Ascending aorta (tissue), 2 donors: ENCODE measurements around the gene DDX31. TPM values are rescaled to one million over a fixed set of nuclear protein-coding genes. Genes with fewer than 3 reads are reported as not detected.

ENCODE experiments used
- DNase-seq, 2 donors: peaks; one replicate each; pipeline ENCODE4 v3.0.0-alpha.2; 2019; ENCODE audit warnings: low spot score in 2 of 2
- H3K27ac ChIP-seq, 2 donors: fragments of 200-600 bp; sonication (generic); one replicate each; pipeline ENCODE4 v1.5.1; 2016 to 2017; ENCODE audit warnings: mild to moderate bottlenecking in 1 of 2
- H3K27me3 ChIP-seq: fragments of 200-600 bp; sonication (generic); one replicate; pipeline ENCODE4 v1.5.1; 2017
- H3K36me3 ChIP-seq, 2 donors: fragments of 200-600 bp; sonication (generic); one replicate each; pipeline ENCODE4 v1.5.1; 2016
- H3K4me1 ChIP-seq, 2 donors: fragments of 200-600 bp; sonication (generic); one replicate each; pipeline ENCODE4 v1.5.1; 2016 to 2017; ENCODE audit warnings: mild to moderate bottlenecking in 1 of 2
- H3K4me3 ChIP-seq, 2 donors: fragments of 200-600 bp; sonication (generic); one replicate each; pipeline ENCODE4 v1.5.1; 2016 to 2017; ENCODE audit warnings: mild to moderate bottlenecking in 1 of 2
- H3K9me3 ChIP-seq, 2 donors: fragments of 200-600 bp; sonication (generic); one replicate each; pipeline ENCODE4 v1.5.1; 2016
- CTCF ChIP-seq, 3 experiments: fragments of 200-600 bp in 2 of 3; fragments of 450-650 bp in 1 of 3; sonication (generic) in 2 of 3; IDR thresholded peaks; one replicate each; pipeline ENCODE4 v1.5.1; 2016 to 2019; ENCODE audit warnings: antibody characterized with exemption in 3 of 3, mild to moderate bottlenecking in 1 of 3, moderate library complexity in 1 of 3
- intact Hi-C: fragments of 100-400 bp; cut with DNase I; formaldehyde crosslinking; loops from one replicate; pipeline ENCODE4 v1.15.1; 2023
- total RNA-seq: library from RNA; depleted of rRNA; stranded (reverse); fragments of >200 nt; gene quantifications from one replicate; pipeline ENCODE4 v1.1.0, GENCODE V29; 2016

The DDX31 gene
- total RNA-seq, 1 donor from 2014 or later = 20.4 TPM

- H3K9me3 ChIP-seq = no peaks in the 10 kb centered on the region
- intact Hi-C loops = no loop called here
- no peak for TF ChIP-seq CTCF (IDR thresholded peaks at IDR 0.05)
- H3K27me3 ChIP-seq = no peaks in the 10 kb centered on the region
- peaks cover 24 to 36% of the 10 kb centered on the region in 2 donors for H3K36me3 ChIP-seq
- no peak overlapping the region for H3K4me3 ChIP-seq
- DNase-seq = no peak
- no peaks in the 10 kb centered on the region for H3K4me1 ChIP-seq
- no peak overlapping the region for H3K27ac ChIP-seq
Measured at GRCh38 chr9:132662152-132662945, 7.4 kb downstream of the DDX31 start.

GRCh38 chr9:132656299-132656698 is 13.5 kb downstream of the DDX31 start:
- no peaks in the 10 kb centered on the region for H3K9me3 ChIP-seq
- intact Hi-C loops = no loop called here
- no peaks in the 10 kb centered on the region for H3K27me3 ChIP-seq
- no peak overlapping the region for H3K27ac ChIP-seq
- no peak overlapping the region for H3K4me3 ChIP-seq
- no peaks in the 10 kb centered on the region for H3K4me1 ChIP-seq
- TF ChIP-seq CTCF (IDR thresholded peaks at IDR 0.05) = no peak
- DNase-seq = no peak
- peaks cover 28 to 56% of the 10 kb centered on the region in 2 donors for H3K36me3 ChIP-seq

- no peaks in the 10 kb centered on the region for H3K27me3 ChIP-seq
- no peak overlapping the region for H3K4me3 ChIP-seq
- H3K4me1 ChIP-seq = no peaks in the 10 kb centered on the region
- DNase-seq = no peak
- no peak overlapping the region for H3K27ac ChIP-seq
- TF ChIP-seq CTCF (IDR thresholded peaks at IDR 0.05) = no peak
- intact Hi-C loops = no loop called here
- peaks cover 44 to 64% of the 10 kb centered on the region in 2 donors for H3K36me3 ChIP-seq
- H3K9me3 ChIP-seq = no peaks in the 10 kb centered on the region
Measured at GRCh38 chr9:132651259-132651658, 18.5 kb downstream of the DDX31 start.

GRCh38 chr9:132648685-132649084 is 21.1 kb downstream of the DDX31 start:
- DNase-seq = no peak
- H3K27ac ChIP-seq = no peak overlapping the region
- H3K36me3 ChIP-seq = peaks cover 65 to 81% of the 10 kb centered on the region in 2 donors
- no peaks in the 10 kb centered on the region for H3K9me3 ChIP-seq
- H3K4me3 ChIP-seq = no peak overlapping the region
- H3K4me1 ChIP-seq = no peaks in the 10 kb centered on the region
- intact Hi-C loops = no loop called here
- TF ChIP-seq CTCF (IDR thresholded peaks at IDR 0.05) = no peak
- H3K27me3 ChIP-seq = no peaks in the 10 kb centered on the region

- Histone ChIP-seq H3K4me1 (no peaks in the 10 kb centered on the region), H3K4me3 (no peak overlapping the region), H3K9me3 (no peaks in the 10 kb centered on the region), H3K36me3 (peaks cover 65 to 85% of the 10 kb centered on the region in 2 donors), H3K27me3 (no peaks in the 10 kb centered on the region), H3K27ac (no peak overlapping the region)
- intact Hi-C loops = no loop called here
- no peak for DNase-seq
- no peak for TF ChIP-seq CTCF (IDR thresholded peaks at IDR 0.05)
Measured at GRCh38 chr9:132648283-132648682, 21.5 kb downstream of the DDX31 start.
